H9 (cell line): ENCODE measurements around the gene ABCA6. TPM values are rescaled to one million over a fixed set of nuclear protein-coding genes. Genes with fewer than 3 reads are reported as not detected.

Source experiments
- DNase-seq: peaks from one replicate; pipeline ENCODE4 v3.0.0-alpha.2; 2017
- H2AFZ ChIP-seq: one replicate; pipeline ENCODE4 v1.6.1; 2013; ENCODE audit warnings: mild to moderate bottlenecking, low read length, control low read depth, moderate library complexity
- H2AK5ac ChIP-seq: 2 replicates; pipeline ENCODE4 v1.6.1; 2013; ENCODE audit warnings: low read length, control low read depth, mixed read lengths; ENCODE audit not compliant: insufficient read length
- H2BK120ac ChIP-seq: one replicate; pipeline ENCODE4 v1.6.1; 2013; ENCODE audit warnings: low read depth, mild to moderate bottlenecking, low read length, control low read depth, inconsistent platforms; ENCODE audit not compliant: poor library complexity, severe bottlenecking
- H2BK12ac ChIP-seq: 2 replicates; pipeline ENCODE4 v1.6.1; 2013; ENCODE audit warnings: low read length, control low read depth, mixed read lengths, low read depth; ENCODE audit not compliant: insufficient read length
- H2BK15ac ChIP-seq: 2 replicates; pipeline ENCODE4 v1.6.1; 2013; ENCODE audit warnings: low read depth, low read length, control low read depth
- H2BK20ac ChIP-seq: one replicate; pipeline ENCODE4 v1.6.1; 2013; ENCODE audit warnings: low read depth, mild to moderate bottlenecking, low read length, control low read depth, inconsistent platforms; ENCODE audit not compliant: poor library complexity, severe bottlenecking
- H2BK5ac ChIP-seq: 2 replicates; pipeline ENCODE4 v1.6.1; 2013; ENCODE audit warnings: low read length, control low read depth, mixed read lengths; ENCODE audit not compliant: insufficient read length
- H3K14ac ChIP-seq: 2 replicates; pipeline ENCODE4 v1.6.1; 2013; ENCODE audit warnings: low read length, control low read depth; ENCODE audit not compliant: insufficient read depth
- H3K18ac ChIP-seq: 2 replicates; pipeline ENCODE4 v1.6.1; 2013; ENCODE audit warnings: low read depth, mild to moderate bottlenecking, mixed read lengths, low read length, control low read depth; ENCODE audit not compliant: insufficient read length
- H3K23ac ChIP-seq: 2 replicates; pipeline ENCODE4 v1.6.1; 2013; ENCODE audit warnings: low read length, control low read depth, mixed read lengths, low read depth; ENCODE audit not compliant: insufficient read length
- H3K23me2 ChIP-seq: 2 replicates; pipeline ENCODE4 v1.6.1; 2013; ENCODE audit warnings: low read depth, mild to moderate bottlenecking, mixed read lengths, low read length, control low read depth; ENCODE audit not compliant: insufficient read length, poor library complexity, severe bottlenecking
- H3K27ac ChIP-seq: 2 replicates; pipeline ENCODE4 v1.5.1; 2013; ENCODE audit warnings: low read length, control low read depth, mixed read lengths, low read depth; ENCODE audit not compliant: insufficient read length
- H3K27me3 ChIP-seq: 2 replicates; pipeline ENCODE4 v1.6.1; 2013; ENCODE audit warnings: low read length, control low read depth, inconsistent platforms; ENCODE audit not compliant: insufficient read depth
- H3K4ac ChIP-seq: 2 replicates; pipeline ENCODE4 v1.6.1; 2013; ENCODE audit warnings: low read depth, mild to moderate bottlenecking, control low read depth, inconsistent platforms, low read length, moderate library complexity
- H3K4me1 ChIP-seq: 2 replicates; pipeline ENCODE4 v1.6.1; 2013; ENCODE audit warnings: low read length, control low read depth, inconsistent platforms; ENCODE audit not compliant: insufficient read depth
- H3K4me2 ChIP-seq: 2 replicates; pipeline ENCODE4 v1.6.1; 2013; ENCODE audit warnings: low read length, control low read depth, mixed read lengths; ENCODE audit not compliant: insufficient read length, insufficient read depth
- H3K56ac ChIP-seq: 2 replicates; pipeline ENCODE4 v1.6.1; 2013; ENCODE audit warnings: low read depth, mild to moderate bottlenecking, mixed read lengths, low read length, control low read depth; ENCODE audit not compliant: insufficient read length
- H3K79me1 ChIP-seq: 2 replicates; pipeline ENCODE4 v1.6.1; 2013; ENCODE audit warnings: low read depth, mild to moderate bottlenecking, moderate library complexity, low read length, control low read depth, inconsistent platforms; ENCODE audit not compliant: insufficient read depth, poor library complexity, severe bottlenecking
- H3K79me2 ChIP-seq: 2 replicates; pipeline ENCODE4 v1.6.1; 2013; ENCODE audit warnings: low read length, control low read depth, inconsistent platforms; ENCODE audit not compliant: insufficient read depth
- H3K9ac ChIP-seq: 2 replicates; pipeline ENCODE4 v1.6.1; 2013; ENCODE audit warnings: low read length, control low read depth, mixed read lengths; ENCODE audit not compliant: insufficient read length; ENCODE audit errors: extremely low read depth
- H3K9me3 ChIP-seq: one replicate; pipeline ENCODE4 v1.6.1; 2013; ENCODE audit warnings: low read depth, low read length, inconsistent platforms; ENCODE audit not compliant: control insufficient read depth
- H3T11ph ChIP-seq: one replicate; pipeline ENCODE4 v1.6.1; 2013; ENCODE audit warnings: mild to moderate bottlenecking, low read length, control low read depth, inconsistent platforms
- H4K20me1 ChIP-seq: one replicate; pipeline ENCODE4 v1.6.1; 2013; ENCODE audit not compliant: control insufficient read depth, insufficient read length, insufficient read depth
- H4K5ac ChIP-seq: 2 replicates; pipeline ENCODE4 v1.6.1; 2013; ENCODE audit warnings: low read depth, mild to moderate bottlenecking, mixed read lengths, low read length, control low read depth; ENCODE audit not compliant: insufficient read length
- H4K8ac ChIP-seq: replicated peaks from 2 replicates; pipeline ENCODE4 v1.6.1; 2013; ENCODE audit warnings: low read length, control low read depth, mixed read lengths, low read depth; ENCODE audit not compliant: insufficient read length
- H4K91ac ChIP-seq: 2 replicates; pipeline ENCODE4 v1.6.1; 2013; ENCODE audit warnings: low read depth, mild to moderate bottlenecking, moderate library complexity, mixed read lengths, low read length, control low read depth; ENCODE audit not compliant: insufficient read length
- H3K27ac Mint-ChIP-seq, 3 experiments: 2 replicates in 2 of 3; 3 replicates in 1 of 3; pipeline ENCODE4 v1.8.0; 2020 to 2021; ENCODE audit warnings: mixed read lengths in 3 of 3, mild to moderate bottlenecking in 1 of 3, moderate library complexity in 1 of 3
- H3K27me3 Mint-ChIP-seq: 2 replicates; pipeline ENCODE4 v1.8.0; 2021; ENCODE audit warnings: low read depth, mild to moderate bottlenecking, moderate library complexity, mixed read lengths
- H3K36me3 Mint-ChIP-seq, 3 experiments: 2 replicates in 2 of 3; 3 replicates in 1 of 3; pipeline ENCODE4 v1.8.0; 2020 to 2021; ENCODE audit warnings: low read depth in 3 of 3, mixed read lengths in 3 of 3; ENCODE audit not compliant: insufficient read depth in 1 of 3
- H3K4me1 Mint-ChIP-seq, 2 experiments: 2 replicates each; pipeline ENCODE4 v1.8.0; 2020; ENCODE audit warnings: mixed read lengths in 2 of 2
- H3K4me3 Mint-ChIP-seq, 2 experiments: 2 replicates in 1 of 2; 3 replicates in 1 of 2; pipeline ENCODE4 v1.8.0; 2020 to 2021; ENCODE audit warnings: mild to moderate bottlenecking in 2 of 2, mixed read lengths in 2 of 2, moderate library complexity in 1 of 2
- H3K9me3 Mint-ChIP-seq, 2 experiments: 2 replicates in 1 of 2; 3 replicates in 1 of 2; pipeline ENCODE4 v1.8.0; 2020; ENCODE audit warnings: mild to moderate bottlenecking in 2 of 2, mixed read lengths in 2 of 2, moderate library complexity in 1 of 2
- CTCF ChIP-seq: fragments of 200-600 bp; sonication (generic); conservative IDR thresholded peaks from 3 replicates; pipeline ENCODE4 v1.8.0; 2021; ENCODE audit warnings: antibody characterized with exemption, mild to moderate bottlenecking
- WGBS: extraction: QIAGEN DNeasy Blood & Tissue Kit; methylation state at CpG from one replicate; pipeline ENCODE4 v1.1.7; 2013; ENCODE audit warnings: missing lambda C conversion rate, low lambda C conversion rate, mixed read lengths; ENCODE audit not compliant: insufficient read length; ENCODE audit errors: extremely low coverage; 5-methylcytosine and 5-hydroxymethylcytosine counted together
- total RNA-seq: library from RNA; stranded (reverse); gene quantifications from 2 replicates; pipeline ENCODE4 v1.2.1, GENCODE V29; 2021

ABCA6 gene
- total RNA-seq, 1 experiment from 2014 or later: not detected

GRCh38 chr17:69048634-69049033 is 93.1 kb downstream of the ABCA6 start:
- Histone ChIP-seq H3K79me1 (no peaks in the 10 kb centered on the region), H3K27ac (no peak overlapping the region), H3K23ac (no peak overlapping the region), H2BK15ac (no peak overlapping the region), H3T11ph (no peak overlapping the region), H3K9me3 (no peaks in the 10 kb centered on the region), H3K23me2 (no peaks in the 10 kb centered on the region), H2AK5ac (no peak overlapping the region), H2BK12ac (no peak overlapping the region), H3K14ac (no peak overlapping the region), H2AFZ (no peak overlapping the region), H3K79me2 (no peaks in the 10 kb centered on the region), H3K27me3 (no peaks in the 10 kb centered on the region), H2BK5ac (no peak overlapping the region), H3K4me2 (no peak overlapping the region), H2BK120ac (no peak overlapping the region), H4K91ac (no peak overlapping the region), H4K20me1 (no peaks in the 10 kb centered on the region), H3K4me1 (no peaks in the 10 kb centered on the region), H3K4ac (no peak overlapping the region), H3K18ac (no peak overlapping the region), H4K8ac (no peak overlapping the region), H4K5ac (no peak overlapping the region), H3K56ac (no peak overlapping the region), H2BK20ac (no peak overlapping the region), H3K9ac (no peak overlapping the region)
- no CpG with 5 or more reads among the region's 2 CpGs for WGBS
- Mint-ChIP-seq H3K27ac (no peak overlapping the region), H3K4me1 (no peaks in the 10 kb centered on the region), H3K9me3 (no peaks in the 10 kb centered on the region), H3K4me3 (no peak overlapping the region), H3K27me3 (no peaks in the 10 kb centered on the region; the same call in 1 of the 2 replicates), H3K36me3 (no peaks in the 10 kb centered on the region)
- TF ChIP-seq CTCF: no peak
- no peak for DNase-seq
